GM21390 (cell line): Measurements from ENCODE around the gene NSMCE3.

ENCODE experiments used
- ATAC-seq: cut with Tn5 transposase; IDR thresholded peaks from one replicate; pipeline ENCODE4 v1.9.1; 2021; ENCODE audit not compliant: unreplicated experiment

NSMCE3 gene

GRCh38 chr15:29269485-29270168, at the start of gene NSMCE3:
TSS of gene NSMCE3 (minus strand) at chr15:29269822. CDS start at chr15:29269705, 117 bp downstream.
- peak; percentile 86 for ATAC-seq

- ATAC-seq = no peak
These were observed 46.8 kb upstream of the NSMCE3 start for GRCh38 chr15:29316422-29316821.

DNA sequence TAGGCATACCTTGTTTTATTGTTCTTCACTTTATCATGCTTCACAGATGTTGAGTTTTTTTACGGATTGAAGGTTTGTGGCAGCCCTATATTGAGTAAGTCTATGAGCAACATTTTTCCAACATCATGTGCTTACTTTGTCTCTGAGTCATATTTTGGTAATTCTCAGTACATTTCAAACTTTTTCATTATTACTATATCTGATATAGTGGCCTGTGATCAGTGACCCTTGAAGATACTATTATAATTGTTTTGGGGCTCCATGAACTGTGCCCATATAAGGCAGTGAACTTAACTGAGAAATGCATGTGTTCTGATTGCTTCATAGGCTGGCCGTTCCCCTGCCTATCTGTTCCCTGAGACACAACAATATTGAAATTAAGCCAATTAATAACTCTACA, 42.8 kb upstream of the NSMCE3 start:
- no peak for ATAC-seq

DNA sequence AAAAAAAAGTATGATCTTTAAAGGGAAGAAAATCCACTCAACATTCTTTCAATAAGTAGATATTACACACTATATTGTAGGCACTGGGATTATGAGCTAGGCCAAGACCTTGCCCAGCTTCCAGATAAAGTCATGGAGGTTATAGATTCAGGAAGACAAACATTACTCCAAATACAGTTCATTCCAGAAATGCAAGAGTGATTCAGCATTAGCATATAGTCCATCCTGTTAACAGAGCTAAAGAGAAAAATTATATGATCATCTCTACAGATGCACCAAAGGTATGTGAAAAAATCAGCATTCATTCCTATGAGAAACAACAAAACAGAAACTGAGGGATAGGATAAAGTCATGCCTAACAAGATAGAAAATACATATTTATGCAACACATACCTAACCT, 42.1 kb upstream of the NSMCE3 start:
- no peak for ATAC-seq

GRCh38 chr15:29309139-29309538, 39.5 kb upstream of the NSMCE3 start:
- ATAC-seq = peak; percentile 47

DNA sequence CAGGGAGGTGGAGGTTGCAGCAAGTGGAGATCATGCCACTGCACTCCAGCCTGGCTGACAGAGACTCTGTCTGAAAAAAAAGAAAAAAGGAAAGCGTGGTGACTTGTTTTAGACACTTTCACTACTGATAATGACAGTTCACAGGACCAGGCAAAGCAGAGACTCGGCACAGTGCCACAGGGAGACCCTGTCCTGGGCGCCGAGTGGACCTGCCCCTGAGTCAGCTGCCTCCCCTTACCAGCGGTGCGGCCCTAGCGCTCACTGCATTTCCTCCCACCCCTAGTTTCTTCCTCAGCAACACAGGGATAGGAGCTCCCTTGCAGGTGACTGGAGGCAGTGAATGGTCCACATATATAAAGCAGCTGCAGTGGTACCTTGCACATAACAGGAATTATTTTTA, 38.7 kb upstream of the NSMCE3 start:
- no peak for ATAC-seq

GRCh38 chr15:29305556-29305955, 35.9 kb upstream of the NSMCE3 start:
- ATAC-seq = no peak

DNA sequence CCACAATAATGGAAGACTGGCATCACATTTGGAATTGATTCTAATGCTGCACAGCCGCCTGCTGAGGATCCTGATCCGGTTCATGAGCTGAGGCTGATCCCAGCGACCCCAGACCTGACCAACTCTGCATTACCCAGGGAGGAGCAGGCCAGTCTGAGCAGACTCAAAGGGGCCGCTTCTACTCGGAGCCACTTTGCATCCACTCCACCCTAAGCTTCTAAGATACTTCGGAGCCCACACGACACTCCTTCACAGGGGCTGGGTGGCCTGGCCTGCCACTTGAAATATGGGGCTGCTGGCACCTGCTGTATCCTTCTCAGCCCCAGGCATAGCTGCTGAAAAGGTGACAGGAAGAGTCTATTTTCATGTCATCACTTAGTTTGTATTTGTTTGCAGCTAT, 33.2 kb upstream of the NSMCE3 start:
- ATAC-seq = no peak

DNA sequence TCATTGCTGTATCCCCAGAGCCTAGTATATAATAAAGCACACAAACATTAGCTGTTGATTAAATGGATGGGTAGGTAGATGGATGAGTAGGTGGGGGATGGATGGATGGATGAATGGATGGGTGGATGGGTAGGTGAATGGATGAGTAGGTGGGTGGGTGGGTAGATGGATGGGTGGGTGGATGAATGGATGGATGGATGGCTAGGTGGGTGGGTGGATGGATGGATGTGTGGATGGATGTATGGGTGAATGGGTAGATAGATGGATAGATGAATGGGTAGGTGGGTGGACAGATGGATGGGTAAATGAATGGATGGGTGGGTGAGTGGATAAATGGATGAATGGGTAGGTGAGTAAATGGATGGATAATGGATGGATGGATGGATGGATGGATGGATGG, 30.2 kb upstream of the NSMCE3 start:
- ATAC-seq = no peak

GRCh38 chr15:29299331-29299730, 29.7 kb upstream of the NSMCE3 start:
- no peak for ATAC-seq

DNA sequence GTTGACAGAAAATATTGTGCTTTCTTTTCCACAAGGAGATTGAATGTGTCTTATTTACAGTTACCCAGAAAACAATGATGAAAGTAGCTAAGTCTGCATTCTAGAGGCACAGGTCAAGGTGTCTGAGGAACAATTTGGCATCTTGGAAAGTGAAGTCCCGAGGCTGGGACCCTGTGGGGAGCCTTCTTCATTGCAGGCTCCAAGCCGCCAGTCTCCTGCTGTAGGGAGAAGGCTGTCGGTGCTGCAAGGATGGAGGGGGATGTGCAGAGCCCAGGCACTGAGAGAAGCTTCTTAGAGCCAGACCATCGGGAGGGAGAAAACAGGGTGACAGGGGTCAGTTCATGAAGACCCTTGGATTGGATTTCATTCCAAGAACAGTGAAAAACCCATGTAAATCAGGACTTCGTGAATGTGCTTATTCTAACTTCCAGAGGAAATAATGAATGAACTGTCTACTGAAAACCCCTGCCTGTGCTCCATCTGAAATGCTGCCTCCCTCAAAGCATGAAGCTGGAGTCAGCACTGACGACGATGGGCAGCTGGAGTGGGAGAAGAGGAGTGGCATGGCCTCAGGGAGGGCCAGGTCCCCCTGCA, 25.2 kb upstream of the NSMCE3 start:
- ATAC-seq = no peak

GRCh38 chr15:29291067-29291845, 21.6 kb upstream of the NSMCE3 start:
- ATAC-seq = no peak

DNA sequence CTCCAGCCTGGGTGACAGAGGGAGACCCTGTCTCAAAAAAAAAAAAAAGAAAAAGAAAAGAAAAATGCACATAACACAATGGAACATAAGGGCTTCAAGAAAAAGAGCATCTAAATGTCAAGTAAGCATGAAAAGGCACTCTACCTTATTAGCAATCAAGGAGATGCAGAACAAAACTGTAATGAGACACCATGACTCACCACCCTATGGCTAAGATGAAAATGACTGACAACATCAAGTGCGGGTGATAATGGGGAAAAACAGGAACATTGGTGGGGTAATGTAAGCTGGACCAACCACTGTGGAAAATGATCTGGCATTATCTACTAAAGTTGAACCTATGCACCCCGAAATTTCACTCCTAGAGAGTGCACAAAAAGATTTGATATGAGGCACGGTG, 19.6 kb upstream of the NSMCE3 start:
- no peak for ATAC-seq

- no peak for ATAC-seq
These were observed 15.8 kb upstream of the NSMCE3 start for GRCh38 chr15:29285386-29285785.

DNA sequence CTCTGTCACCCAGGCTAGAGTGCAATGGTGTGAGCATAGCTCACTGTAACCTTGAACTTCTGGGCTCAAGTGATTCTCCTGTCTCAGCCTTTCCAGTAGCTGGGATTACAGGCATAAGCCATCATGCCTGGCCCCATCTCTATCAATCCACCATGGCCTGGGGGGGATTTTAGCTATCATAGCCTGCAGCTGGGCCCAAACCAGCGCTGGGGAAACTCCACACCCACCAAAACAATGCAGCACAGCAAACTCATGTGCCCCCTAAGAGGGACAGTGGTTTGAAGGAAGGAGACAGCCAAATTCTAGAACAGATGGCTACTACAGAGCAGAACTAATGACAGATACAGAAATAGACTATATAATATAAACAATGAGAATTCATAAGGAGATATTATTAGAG, 13.8 kb upstream of the NSMCE3 start:
- ATAC-seq = no peak

GRCh38 chr15:29280514-29280913, 10.9 kb upstream of the NSMCE3 start:
- ATAC-seq = no peak

DNA sequence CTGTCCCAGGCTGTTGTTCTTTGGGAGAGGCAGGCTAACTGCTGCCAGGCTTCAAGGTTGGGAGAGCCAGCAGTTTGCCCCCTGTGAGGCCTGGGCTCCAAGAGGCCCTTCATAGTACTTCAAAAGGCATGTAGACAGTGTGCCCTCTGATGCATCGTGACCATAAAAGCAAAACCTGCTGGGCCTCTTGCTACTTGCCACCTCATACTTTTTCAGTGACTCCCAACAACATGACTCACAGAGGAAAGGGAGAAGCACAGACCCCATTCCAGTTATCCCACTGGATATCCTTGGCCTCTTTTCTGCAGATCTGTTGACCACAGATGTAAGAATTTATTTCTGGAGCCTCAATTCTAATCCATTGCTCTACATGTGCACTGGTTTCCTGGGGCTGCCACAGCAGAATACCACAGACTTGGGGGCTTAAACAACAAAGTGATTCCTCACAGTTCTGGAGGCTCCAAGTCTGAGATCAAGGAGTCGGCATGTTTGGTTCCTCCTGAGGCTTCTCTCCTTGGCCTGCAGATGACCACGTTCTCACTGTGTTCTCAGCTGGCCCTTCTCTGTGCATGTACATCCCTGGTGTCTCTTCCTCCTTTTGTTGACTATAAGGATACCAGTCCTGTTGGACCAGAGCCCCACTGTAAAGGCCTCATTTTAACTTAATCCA, 8.9 kb upstream of the NSMCE3 start:
- ATAC-seq = no peak

DNA sequence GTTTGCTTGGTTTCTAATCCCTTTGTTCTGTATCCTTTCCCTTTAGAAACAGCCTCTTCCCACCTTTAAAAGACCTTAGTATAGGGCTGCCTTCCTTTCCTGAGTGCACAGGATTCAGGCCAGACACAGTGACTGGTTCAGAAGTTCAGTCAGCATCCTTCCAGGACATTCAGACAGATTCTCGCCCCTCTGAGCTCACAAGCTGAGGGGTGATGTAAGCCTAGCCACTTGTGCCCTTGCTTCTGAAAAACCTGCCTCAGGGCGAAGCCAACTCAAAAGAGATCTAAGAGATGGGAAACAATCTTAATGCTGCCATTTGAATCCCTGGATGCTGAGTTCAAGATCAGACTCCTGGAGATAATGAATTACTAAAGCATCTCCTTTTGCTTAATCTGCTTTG, 6.7 kb upstream of the NSMCE3 start:
- no peak for ATAC-seq

GRCh38 chr15:29275855-29276254, 6.2 kb upstream of the NSMCE3 start:
- no peak for ATAC-seq

- no peak for ATAC-seq
These were observed 5.3 kb upstream of the NSMCE3 start for GRCh38 chr15:29274946-29275345.

- ATAC-seq = no peak
These were observed 2.6 kb upstream of the NSMCE3 start for GRCh38 chr15:29272219-29272618.

GRCh38 chr15:29270976-29271375, 1.4 kb upstream of the NSMCE3 start:
- no peak for ATAC-seq
